Measurements from ENCODE around the gene FOSB.

GRCh38 chr19:45506989-45507871 lies 39.4 kb downstream of the FOSB start, which contains the start of gene VASP:
- TF ChIP-seq CTCF (IDR thresholded peaks at IDR 0.05), result peak in 1 of 3 donors; percentile 19
- TF ChIP-seq POLR2A (IDR thresholded peaks at IDR 0.05), result peak; percentile 30

Measured in ovary (tissue), 3 donors.